Natural killer cell (primary cell): ENCODE results near the gene TUB. TPM values are rescaled to one million over a fixed set of nuclear protein-coding genes. Genes with fewer than 3 reads are reported as not detected.

Source experiments
- ATAC-seq, 3 donors: fragments of 150-1000 bp in 2 of 3; fragments of 200-7000 bp in 1 of 3; cut with Tn5 transposase; 1 replicate in 1 of 3; 2 replicates in 2 of 3; pipeline ENCODE4 v1.10.0; 2021; ENCODE audit warnings: mild to moderate bottlenecking in 2 of 3, moderate library complexity in 2 of 3
- DNase-seq, 2 donors: peaks; one replicate each; pipeline versions ENCODE4 v3.0.0 to v3.0.0-alpha.2; 2013 to 2021; ENCODE audit warnings: mixed read lengths in 1 of 2
- H3K27ac ChIP-seq: one replicate; pipeline ENCODE4 v1.5.1; 2013; ENCODE audit warnings: mild to moderate bottlenecking, low read length
- H3K27me3 ChIP-seq: one replicate; pipeline ENCODE4 v1.6.1; 2013; ENCODE audit warnings: low read length; ENCODE audit not compliant: control insufficient read depth, insufficient read depth
- H3K36me3 ChIP-seq: one replicate; pipeline ENCODE4 v1.6.1; 2013; ENCODE audit warnings: low read length; ENCODE audit not compliant: control insufficient read depth, insufficient read depth
- H3K4me1 ChIP-seq: one replicate; pipeline ENCODE4 v1.6.1; 2013; ENCODE audit warnings: low read length; ENCODE audit not compliant: control insufficient read depth, insufficient read depth
- H3K4me3 ChIP-seq: one replicate; pipeline ENCODE4 v1.5.1; 2013; ENCODE audit warnings: low read length
- H3K9me3 ChIP-seq: one replicate; pipeline ENCODE4 v1.6.1; 2013; ENCODE audit warnings: low read length; ENCODE audit not compliant: control insufficient read depth, insufficient read depth
- H3K27ac Mint-ChIP-seq, 2 donors: one replicate each; pipeline ENCODE4 v1.8.0; 2022; ENCODE audit warnings: mild to moderate bottlenecking in 2 of 2, mixed read lengths in 2 of 2, moderate library complexity in 1 of 2
- H3K27me3 Mint-ChIP-seq, 2 donors: one replicate each; pipeline ENCODE4 v1.8.0; 2022; ENCODE audit warnings: low read depth in 2 of 2, mixed read lengths in 2 of 2
- H3K36me3 Mint-ChIP-seq: one replicate; pipeline ENCODE4 v1.8.0; 2022; ENCODE audit warnings: mixed read lengths
- H3K4me1 Mint-ChIP-seq, 2 donors: one replicate each; pipeline ENCODE4 v1.8.0; 2022; ENCODE audit warnings: mixed read lengths in 2 of 2
- H3K4me3 Mint-ChIP-seq: one replicate; pipeline ENCODE4 v1.8.0; 2022; ENCODE audit warnings: mild to moderate bottlenecking, moderate library complexity, mixed read lengths
- H3K9me3 Mint-ChIP-seq, 2 donors: one replicate each; pipeline ENCODE4 v1.8.0; 2022; ENCODE audit warnings: mixed read lengths in 2 of 2
- CTCF ChIP-seq: fragments of 200-600 bp; IDR thresholded peaks from one replicate; pipeline ENCODE4 v1.8.0; 2022; ENCODE audit warnings: antibody characterized with exemption
- WGBS: methylation state at CpG from one replicate; pipeline ENCODE4 v1.1.7; 2013; ENCODE audit warnings: missing lambda C conversion rate; ENCODE audit not compliant: insufficient coverage; 5-methylcytosine and 5-hydroxymethylcytosine counted together
- intact Hi-C: fragments of 100-400 bp; cut with micrococcal nuclease; formaldehyde crosslinking; loops from one replicate; pipeline ENCODE4 v1.14.2; 2022
- total RNA-seq, 4 donors: library from RNA; stranded (reverse); fragments of 120-200 nt in 1 of 4; gene quantifications; one replicate each; pipeline versions ENCODE4 v1.2.3 to v1.2.4, GENCODE V29; 2013 to 2022

TUB gene
- total RNA-seq, 3 donors from 2014 or later (not counting 1 experiment from before 2014, with no cell fraction given) = not detected

GRCh38 chr11:8085011-8085645 is 4.1 kb downstream of the TUB start:
- Mint-ChIP-seq H3K27ac (no peak overlapping the region), H3K4me1 (no peaks in the 10 kb centered on the region), H3K27me3 (peaks cover 25 to 26% of the 10 kb centered on the region in 2 donors), H3K4me3 (no peak overlapping the region), H3K36me3 (no peaks in the 10 kb centered on the region), H3K9me3 (no peaks in the 10 kb centered on the region)
- intact Hi-C loops = no loop called here
- WGBS = 65% methylated on average over 11 of the region's 11 CpGs
- Histone ChIP-seq H3K9me3 (no peaks in the 10 kb centered on the region), H3K27me3 (peaks cover 15% of the 10 kb centered on the region), H3K4me1 (peaks cover 5% of the 10 kb centered on the region), H3K4me3 (no peak overlapping the region), H3K36me3 (no peaks in the 10 kb centered on the region), H3K27ac (no peak overlapping the region)
- DNase-seq (no peak), ATAC-seq (no peak)
- no peak for TF ChIP-seq CTCF

GRCh38 chr11:8086001-8086479 is 5.0 kb downstream of the TUB start:
- no peak overlapping the region for H3K27ac ChIP-seq
- peaks cover 11% of the 10 kb centered on the region for H3K27me3 ChIP-seq
- peaks cover 5% of the 10 kb centered on the region for H3K4me1 ChIP-seq
- Mint-ChIP-seq H3K36me3 (no peaks in the 10 kb centered on the region), H3K27ac (no peak overlapping the region), H3K9me3 (no peaks in the 10 kb centered on the region), H3K4me1 (no peaks in the 10 kb centered on the region), H3K27me3 (peaks cover 20 to 21% of the 10 kb centered on the region in 2 donors), H3K4me3 (no peak overlapping the region)
- ATAC-seq (no peak), DNase-seq (no peak)
- intact Hi-C loops = no loop called here
- 85% methylated on average over 8 of the region's 8 CpGs for WGBS
- no peaks in the 10 kb centered on the region for H3K36me3 ChIP-seq
- TF ChIP-seq CTCF = no peak
- H3K9me3 ChIP-seq = no peaks in the 10 kb centered on the region
- no peak overlapping the region for H3K4me3 ChIP-seq

DNA sequence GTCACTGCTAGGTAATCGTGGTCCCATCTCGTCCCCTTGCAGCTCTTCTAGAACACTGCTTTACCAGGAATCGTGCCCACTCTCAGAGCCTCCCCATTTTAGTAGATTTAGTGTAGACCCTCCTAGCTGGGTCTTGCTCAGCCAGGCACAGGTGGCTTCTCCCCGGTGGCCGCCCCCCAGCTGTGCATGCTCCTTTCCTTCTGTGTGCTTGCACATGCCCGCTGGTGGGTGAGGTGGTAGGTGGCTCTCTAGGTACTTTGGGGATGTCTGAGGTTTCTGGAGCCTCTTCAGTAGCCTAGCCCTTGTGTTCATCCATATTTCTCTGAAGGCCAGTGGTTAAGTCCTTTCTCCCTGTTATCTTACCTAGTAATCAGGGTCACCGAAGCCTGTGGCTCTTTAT is 5.6 kb downstream of the TUB start:
- no peak for TF ChIP-seq CTCF
- no peaks in the 10 kb centered on the region for H3K36me3 ChIP-seq
- intact Hi-C loops = no loop called here
- peaks cover 2% of the 10 kb centered on the region for H3K4me1 ChIP-seq
- Mint-ChIP-seq H3K4me1 (no peaks in the 10 kb centered on the region), H3K27ac (no peak overlapping the region), H3K36me3 (no peaks in the 10 kb centered on the region), H3K27me3 (peaks cover 20 to 21% of the 10 kb centered on the region in 2 donors), H3K4me3 (no peak overlapping the region), H3K9me3 (no peaks in the 10 kb centered on the region)
- ATAC-seq (no peak), DNase-seq (no peak)
- H3K9me3 ChIP-seq = no peaks in the 10 kb centered on the region
- peaks cover 9% of the 10 kb centered on the region for H3K27me3 ChIP-seq
- H3K4me3 ChIP-seq = no peak overlapping the region
- WGBS = 89% methylated on average over 5 of the region's 7 CpGs
- no peak overlapping the region for H3K27ac ChIP-seq

DNA sequence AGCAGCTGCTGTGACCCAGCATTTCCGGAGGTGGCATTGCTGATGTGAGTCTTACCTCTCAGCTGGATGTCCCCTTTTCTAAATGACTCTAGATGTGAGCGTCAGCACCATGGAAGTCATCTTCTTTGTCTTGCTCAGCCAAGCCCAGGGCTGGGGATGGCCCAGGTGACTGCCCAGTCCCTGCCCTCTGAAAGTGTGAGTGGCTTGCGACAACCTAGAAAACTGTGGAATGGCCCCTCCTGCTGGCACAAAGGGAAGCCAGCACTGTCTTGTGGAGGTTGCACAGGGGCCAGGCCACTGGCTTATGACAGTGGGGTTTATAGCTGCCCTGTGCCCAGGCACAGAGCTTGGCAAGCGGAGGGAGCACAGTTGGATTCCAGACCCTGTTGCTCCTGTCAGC is 6.2 kb downstream of the TUB start:
- no peak overlapping the region for H3K27ac Mint-ChIP-seq
- no peaks in the 10 kb centered on the region for H3K4me1 ChIP-seq
- no peaks in the 10 kb centered on the region for H3K9me3 Mint-ChIP-seq
- no peaks in the 10 kb centered on the region for H3K4me1 Mint-ChIP-seq
- 87% methylated on average over 4 of the region's 4 CpGs for WGBS
- no peak overlapping the region for H3K4me3 ChIP-seq
- ATAC-seq (no peak), DNase-seq (no peak)
- no peak for TF ChIP-seq CTCF
- intact Hi-C loops = no loop called here
- no peaks in the 10 kb centered on the region for H3K9me3 ChIP-seq
- H3K36me3 ChIP-seq = no peaks in the 10 kb centered on the region
- peaks cover 15 to 21% of the 10 kb centered on the region in 2 donors for H3K27me3 Mint-ChIP-seq
- H3K36me3 Mint-ChIP-seq = no peaks in the 10 kb centered on the region
- H3K27ac ChIP-seq = no peak overlapping the region
- no peak overlapping the region for H3K4me3 Mint-ChIP-seq
- peaks cover 3% of the 10 kb centered on the region for H3K27me3 ChIP-seq
